Activated CD8-positive, alpha-beta memory T cell treated with anti-CD3 and anti-CD28 coated beads, Interleukin-2, amount 50 U/mL, for 24 hours (primary cell): ENCODE measurements around the gene TRIP10.
"Not testable (repeated sequence)": the region's sequence is repeated elsewhere in the genome, so short reads cannot be mapped to it uniquely, and the experiment has no call there.

Experiments used
- DNase-seq: peaks from one replicate; pipeline ENCODE4 v3.0.0-alpha.2; 2020; ENCODE audit errors: extremely low read depth

The TRIP10 gene

GRCh38 chr19:6739390-6739882 lies at the start of gene TRIP10:
TRIP10 (plus strand) TSS chr19:6739680; CDS start chr19:6739762, 82 bp downstream.
- no peak for DNase-seq

GRCh38 chr19:6690160-6690885 lies 49.2 kb upstream of the TRIP10 start:
- DNase-seq, result no peak

- DNase-seq, result no peak
Measured at GRCh38 chr19:6691342-6691741, 48.1 kb upstream of the TRIP10 start.

- no peak for DNase-seq
Measured at GRCh38 chr19:6692027-6692426, 47.5 kb upstream of the TRIP10 start.

GRCh38 chr19:6693056-6693471 lies 46.4 kb upstream of the TRIP10 start:
- no peak for DNase-seq

- DNase-seq, result no peak
Measured at GRCh38 chr19:6693681-6694080, 45.8 kb upstream of the TRIP10 start.

GRCh38 chr19:6694147-6694815 lies 45.2 kb upstream of the TRIP10 start:
- no peak for DNase-seq

- no peak for DNase-seq
Measured at GRCh38 chr19:6696239-6696820, 43.1 kb upstream of the TRIP10 start.

GRCh38 chr19:6697291-6697690 lies 42.2 kb upstream of the TRIP10 start:
- DNase-seq, result no peak

- no peak for DNase-seq
Measured at GRCh38 chr19:6699935-6700334, 39.5 kb upstream of the TRIP10 start.

- no peak for DNase-seq
Measured at GRCh38 chr19:6700586-6701316, 38.7 kb upstream of the TRIP10 start.

GRCh38 chr19:6705931-6706632 lies 33.4 kb upstream of the TRIP10 start:
- no peak for DNase-seq

- DNase-seq, result no peak
Measured at GRCh38 chr19:6706633-6706958, 32.9 kb upstream of the TRIP10 start.

- no peak for DNase-seq
Measured at GRCh38 chr19:6707011-6707657, 32.3 kb upstream of the TRIP10 start.

- DNase-seq, result no peak
Measured at GRCh38 chr19:6707658-6708018, 31.8 kb upstream of the TRIP10 start.

GRCh38 chr19:6708346-6708745 lies 31.1 kb upstream of the TRIP10 start:
- DNase-seq, result no peak

- DNase-seq, result not testable (repeated sequence)
Measured at GRCh38 chr19:6708913-6709312, 30.6 kb upstream of the TRIP10 start.

- DNase-seq, result no peak
Measured at GRCh38 chr19:6709549-6709948, 29.9 kb upstream of the TRIP10 start.

- DNase-seq, result no peak
Measured at GRCh38 chr19:6710273-6711077, 29.0 kb upstream of the TRIP10 start.

- DNase-seq, result no peak
Measured at GRCh38 chr19:6711078-6711361, 28.5 kb upstream of the TRIP10 start.

GRCh38 chr19:6711605-6712004 lies 27.9 kb upstream of the TRIP10 start:
- no peak for DNase-seq
